MM.1S (cell line): ENCODE data around the gene SCGN.

Experiments used
- DNase-seq: peaks from one replicate; pipeline ENCODE4 v3.0.0-alpha.2; 2015
- H2AFZ ChIP-seq: fragments of 300-600 bp; sonication (generic); 2 replicates; pipeline ENCODE4 v1.6.0; 2016; ENCODE audit warnings: antibody characterized with exemption, low read length
- H3F3A ChIP-seq: fragments of 300-600 bp; sonication (generic); 2 replicates; pipeline ENCODE4 v1.6.1; 2016; ENCODE audit warnings: mild to moderate bottlenecking, antibody characterized with exemption, low read length, moderate library complexity, mixed read lengths; ENCODE audit not compliant: insufficient read depth
- H3K27ac ChIP-seq: fragments of 300-600 bp; sonication (generic); 2 replicates; pipeline ENCODE4 v1.5.1; 2016; ENCODE audit warnings: mild to moderate bottlenecking, low read length
- H3K27me3 ChIP-seq: fragments of 300-600 bp; sonication (generic); replicated peaks from 2 replicates; pipeline ENCODE4 v1.6.0; 2016; ENCODE audit warnings: low read length; ENCODE audit not compliant: insufficient read depth
- H3K36me3 ChIP-seq: fragments of 300-600 bp; sonication (generic); replicated peaks from 2 replicates; pipeline ENCODE4 v1.6.1; 2016; ENCODE audit warnings: mild to moderate bottlenecking, low read length, mixed read lengths; ENCODE audit not compliant: insufficient read depth
- H3K4me1 ChIP-seq: fragments of 300-600 bp; sonication (generic); 2 replicates; pipeline ENCODE4 v1.6.1; 2016; ENCODE audit warnings: low read length, mixed read lengths
- H3K4me2 ChIP-seq: fragments of 300-600 bp; sonication (generic); 2 replicates; pipeline ENCODE4 v1.6.0; 2016; ENCODE audit warnings: low read depth, low read length
- H3K4me3 ChIP-seq: fragments of 300-600 bp; sonication (generic); 2 replicates; pipeline ENCODE4 v1.5.1; 2016; ENCODE audit warnings: low read length, mixed read lengths
- H3K79me2 ChIP-seq: fragments of 300-600 bp; sonication (generic); 2 replicates; pipeline ENCODE4 v1.6.1; 2016; ENCODE audit warnings: mixed run types, low read length, mixed read lengths
- H3K9ac ChIP-seq: fragments of 300-600 bp; sonication (generic); 2 replicates; pipeline ENCODE4 v1.6.1; 2016; ENCODE audit warnings: low read length, mixed read lengths
- H3K9me2 ChIP-seq: fragments of 300-600 bp; sonication (generic); replicated peaks from 2 replicates; pipeline ENCODE4 v1.6.1; 2016; ENCODE audit warnings: mild to moderate bottlenecking, low read length, mixed read lengths; ENCODE audit not compliant: insufficient read depth
- H3K9me3 ChIP-seq: fragments of 300-600 bp; sonication (generic); replicated peaks from 2 replicates; pipeline ENCODE4 v1.6.1; 2016; ENCODE audit warnings: mild to moderate bottlenecking, low read length, mixed read lengths; ENCODE audit not compliant: insufficient read depth
- H4K20me1 ChIP-seq: fragments of 300-600 bp; sonication (generic); 2 replicates; pipeline ENCODE4 v1.6.1; 2016; ENCODE audit warnings: mild to moderate bottlenecking, low read length, moderate library complexity, mixed read lengths; ENCODE audit not compliant: insufficient read depth
- CTCF ChIP-seq: fragments of 300-600 bp; sonication (generic); IDR thresholded peaks from 2 replicates; pipeline ENCODE4 v1.5.1; 2016; ENCODE audit warnings: antibody characterized with exemption, low read length, mixed read lengths
- EZH2 ChIP-seq: fragments of 300-600 bp; sonication (generic); optimal IDR thresholded peaks from 2 replicates; pipeline ENCODE3; 2017; ENCODE audit warnings: low read depth, mild to moderate bottlenecking, antibody characterized with exemption, low read length, mixed read lengths
- EZH2phosphoT487 ChIP-seq: fragments of 300-600 bp; sonication (generic); IDR thresholded peaks from 2 replicates; pipeline ENCODE4 v1.6.1; 2018; ENCODE audit warnings: antibody characterized with exemption, low read length

SCGN gene

GRCh38 chr6:25731721-25732120 lies 79.7 kb downstream of the SCGN start:
- H3K9me2 ChIP-seq, result no peaks in the 10 kb centered on the region
- H3K27ac ChIP-seq, result no peak overlapping the region
- no peaks in the 10 kb centered on the region for H3K79me2 ChIP-seq
- H2AFZ ChIP-seq, result no peak overlapping the region
- no peak overlapping the region for H3K4me3 ChIP-seq
- no peak overlapping the region for H3K4me2 ChIP-seq
- H3K9ac ChIP-seq, result no peak overlapping the region
- TF ChIP-seq CTCF, result no peak
- TF ChIP-seq EZH2phosphoT487, result no peak
- no peak for TF ChIP-seq EZH2
- no peaks in the 10 kb centered on the region for H3K36me3 ChIP-seq
- no peaks in the 10 kb centered on the region for H3F3A ChIP-seq
- H3K4me1 ChIP-seq, result no peaks in the 10 kb centered on the region
- DNase-seq, result no peak
- no peaks in the 10 kb centered on the region for H3K9me3 ChIP-seq
- H4K20me1 ChIP-seq, result no peaks in the 10 kb centered on the region
- no peaks in the 10 kb centered on the region for H3K27me3 ChIP-seq

- no peak overlapping the region for H3K9ac ChIP-seq
- no peaks in the 10 kb centered on the region for H3K9me2 ChIP-seq
- no peaks in the 10 kb centered on the region for H3K9me3 ChIP-seq
- H4K20me1 ChIP-seq, result no peaks in the 10 kb centered on the region
- no peak for DNase-seq
- no peak overlapping the region for H2AFZ ChIP-seq
- no peaks in the 10 kb centered on the region for H3F3A ChIP-seq
- H3K27ac ChIP-seq, result no peak overlapping the region
- no peaks in the 10 kb centered on the region for H3K36me3 ChIP-seq
- no peaks in the 10 kb centered on the region for H3K4me1 ChIP-seq
- H3K79me2 ChIP-seq, result no peaks in the 10 kb centered on the region
- TF ChIP-seq CTCF (no peak), EZH2phosphoT487 (no peak), EZH2 (no peak)
- no peaks in the 10 kb centered on the region for H3K27me3 ChIP-seq
- no peak overlapping the region for H3K4me3 ChIP-seq
- no peak overlapping the region for H3K4me2 ChIP-seq
Measured at GRCh38 chr6:25732468-25733198, 80.6 kb downstream of the SCGN start.

- Histone ChIP-seq H3K79me2 (no peaks in the 10 kb centered on the region), H2AFZ (no peak overlapping the region), H3K36me3 (no peaks in the 10 kb centered on the region), H3K4me1 (no peaks in the 10 kb centered on the region), H3K9me2 (no peaks in the 10 kb centered on the region), H4K20me1 (no peaks in the 10 kb centered on the region), H3K9me3 (no peaks in the 10 kb centered on the region), H3K4me2 (no peak overlapping the region), H3K4me3 (no peak overlapping the region), H3F3A (no peaks in the 10 kb centered on the region), H3K9ac (no peak overlapping the region), H3K27ac (no peak overlapping the region), H3K27me3 (no peaks in the 10 kb centered on the region)
- no peak for DNase-seq
- TF ChIP-seq CTCF, result no peak
- no peak for TF ChIP-seq EZH2phosphoT487
- no peak for TF ChIP-seq EZH2
Measured at GRCh38 chr6:25735261-25735660, 83.2 kb downstream of the SCGN start.
